Hepatocyte (in vitro differentiated cells): ENCODE results near the gene PRDM16.

Experiments
- CTCF ChIP-seq: fragments of 200-600 bp; sonication (generic); IDR thresholded peaks from 2 replicates; pipeline ENCODE4 v1.5.1; 2016; ENCODE audit warnings: antibody characterized with exemption, mild to moderate bottlenecking; ENCODE audit not compliant: poor library complexity
- EZH2 ChIP-seq: fragments of 200-600 bp; sonication (generic); IDR thresholded peaks from 2 replicates; pipeline ENCODE4 v1.6.1; 2016; ENCODE audit warnings: antibody characterized with exemption, mild to moderate bottlenecking, borderline replicate concordance
- EZH2phosphoT487 ChIP-seq: fragments of 200-600 bp; sonication (generic); IDR thresholded peaks from one replicate; pipeline ENCODE4 v1.6.1; 2018; ENCODE audit warnings: antibody characterized with exemption, mild to moderate bottlenecking, low read depth, moderate library complexity; ENCODE audit not compliant: unreplicated experiment, severe bottlenecking

- TF ChIP-seq EZH2 (no peak), CTCF (no peak), EZH2phosphoT487 (no peak)
These were observed 33.6 kb downstream of the PRDM16 start for GRCh38 chr1:3102641-3103040.
